T47D (cell line): ENCODE measurements around the gene USP11.

Experiments used
- DNase-seq, 2 experiments: peaks; one replicate each; pipeline versions ENCODE4 v3.0.0 to v3.0.0-alpha.2; 2011 to 2012; ENCODE audit warnings: low read depth in 1 of 2, low spot score in 1 of 2
- JUND ChIP-seq: IDR thresholded peaks from 2 replicates; pipeline ENCODE4 v1.6.1; 2012; ENCODE audit warnings: low read depth
- in situ Hi-C: cut with HindIII; loops from 2 replicates; pipeline ENCODE4 v1.10.0; 2016; ENCODE audit warnings: low sequenced_read_pairs, low pct_unique_long_range_greater_than_20kb

USP11 gene

GRCh38 chrX:47210661-47211425 is 22.0 kb upstream of the USP11 start:
- no peak for TF ChIP-seq JUND
- in situ Hi-C loops, result no loop called here
- DNase-seq, result no peak

- no peak for DNase-seq
- in situ Hi-C loops, result no loop called here
- no peak for TF ChIP-seq JUND
These were observed 20.2 kb upstream of the USP11 start for GRCh38 chrX:47212381-47213293.

GRCh38 chrX:47214435-47215077 is 18.3 kb upstream of the USP11 start:
- no peak for TF ChIP-seq JUND
- in situ Hi-C loops, result no loop called here
- DNase-seq, result no peak

- no peak for DNase-seq
- no peak for TF ChIP-seq JUND
- in situ Hi-C loops, result no loop called here
These were observed 17.4 kb upstream of the USP11 start for GRCh38 chrX:47215291-47215900.

GRCh38 chrX:47216393-47216925 is 16.4 kb upstream of the USP11 start:
- no peak for DNase-seq
- in situ Hi-C loops, result no loop called here
- no peak for TF ChIP-seq JUND

- in situ Hi-C loops, result no loop called here
- DNase-seq, result peak; percentile 17 to 87
- TF ChIP-seq JUND, result no peak
These were observed 15.5 kb upstream of the USP11 start for GRCh38 chrX:47217121-47217851.

- in situ Hi-C loops, result no loop called here
- TF ChIP-seq JUND, result no peak
- DNase-seq, result peak; percentile 74 to 99
These were observed 14.9 kb upstream of the USP11 start for GRCh38 chrX:47217852-47218279.

- in situ Hi-C loops, result no loop called here
- TF ChIP-seq JUND, result no peak
- peak; percentile 79 to 90 for DNase-seq
These were observed 14.4 kb upstream of the USP11 start, which contains the start of gene CDK16 for GRCh38 chrX:47218280-47218919. TSS of gene CDK16 (plus strand) at chrX:47218681. CDS start at chrX:47223558, 4,877 bp downstream.

GRCh38 chrX:47218920-47219815 is 13.6 kb upstream of the USP11 start:
- in situ Hi-C loops, result no loop called here
- peak in 1 of 2 experiments; percentile 44 for DNase-seq
- TF ChIP-seq JUND, result no peak

- no peak for TF ChIP-seq JUND
- in situ Hi-C loops, result no loop called here
- no peak for DNase-seq
These were observed 11.1 kb upstream of the USP11 start for GRCh38 chrX:47221756-47222155.
